GM12878 (cell line): ENCODE data around the gene SFXN5. TPM values are rescaled to one million over a fixed set of nuclear protein-coding genes. Genes with fewer than 3 reads are reported as not detected.

Source experiments
- ATAC-seq: fragments of 200-7000 bp; cut with Tn5 transposase; 3 replicates; pipeline ENCODE4 v1.9.1; 2020; ENCODE audit warnings: mild to moderate bottlenecking, moderate library complexity
- BruUV-seq: library from RNA; stranded (reverse); fragments of 400-500 nt; replicated peaks from 2 replicates; lab custom pipeline; 2021; lab: Mats Ljungman, UMichigan
- CTCF ChIA-PET: fragments of 300-600 bp; sonication (Branson Sonifier 250); formaldehyde crosslinking; extraction: SDS; loops from one replicate; lab custom pipeline; 2021; ENCODE audit warnings: inconsistent platforms; lab: Yijun Ruan, JAX
- POLR2A ChIA-PET: fragments of 350-600 bp; formaldehyde crosslinking; extraction: SDS; loops from one replicate; lab custom pipeline; 2021; ENCODE audit warnings: inconsistent platforms; lab: Charles Lee
- RAD21 ChIA-PET: fragments of 300-600 bp; sonication (Branson Sonifier 250); formaldehyde crosslinking; loops from one replicate; lab custom pipeline; 2023; ENCODE audit warnings: antibody characterized with exemption; ENCODE audit not compliant: unreplicated experiment; lab: Charles Lee
- SMC1A ChIA-PET: fragments of 300-600 bp; sonication (Branson Sonifier 250); formaldehyde crosslinking; loops from one replicate; lab custom pipeline; 2023; ENCODE audit not compliant: unreplicated experiment, uncharacterized antibody; lab: Charles Lee
- DNase-seq: peaks from one replicate; pipeline ENCODE4 v3.0.0-alpha.2; 2011; ENCODE audit warnings: low read depth, low spot score
- FAIRE-seq: peaks from 3 replicates; lab custom pipeline; 2011; peaks lifted over from hg19 to GRCh38; lab: Jason Lieb, UNC
- H2AFZ ChIP-seq: 2 replicates; pipeline ENCODE4 v1.6.0; 2011; ENCODE audit warnings: low read depth, low read length, control low read depth; ENCODE audit not compliant: control insufficient read depth
- H3K27ac ChIP-seq: 2 replicates; pipeline ENCODE4 v1.5.1; 2011; ENCODE audit warnings: control low read depth; ENCODE audit not compliant: control insufficient read depth, insufficient read depth
- H3K27me3 ChIP-seq, 2 experiments: replicated peaks in 1 of 2; 2 replicates each; pipeline versions ENCODE4 v1.6.0 to v1.6.1; 2011; ENCODE audit warnings: low read length in 1 of 2; ENCODE audit not compliant: control insufficient read depth in 2 of 2, insufficient read depth in 2 of 2
- H3K36me3 ChIP-seq, 2 experiments: 2 replicates each; pipeline ENCODE4 v1.5.1; 2011; ENCODE audit warnings: low read length in 1 of 2; ENCODE audit not compliant: control insufficient read depth in 2 of 2, insufficient read depth in 2 of 2
- H3K4me1 ChIP-seq: 2 replicates; pipeline ENCODE4 v1.6.1; 2011; ENCODE audit warnings: mild to moderate bottlenecking, low read length, moderate library complexity, mixed read lengths; ENCODE audit not compliant: control insufficient read depth, insufficient read depth
- H3K4me2 ChIP-seq: 2 replicates; pipeline ENCODE4 v1.6.0; 2011; ENCODE audit warnings: control low read depth; ENCODE audit not compliant: control insufficient read depth, insufficient read depth
- H3K4me3 ChIP-seq: fragments of 200-600 bp; sonication (generic); 2 replicates; pipeline ENCODE4 v1.5.1; 2016
- H3K79me2 ChIP-seq: 2 replicates; pipeline ENCODE4 v1.6.0; 2011; ENCODE audit warnings: low read length; ENCODE audit not compliant: control insufficient read depth, insufficient read depth
- H3K9ac ChIP-seq: 2 replicates; pipeline ENCODE4 v1.8.0; 2011; ENCODE audit warnings: low read length, control low read depth, mixed read lengths; ENCODE audit not compliant: control insufficient read depth, insufficient read depth
- H3K9me3 ChIP-seq: replicated peaks from 3 replicates; pipeline ENCODE4 v1.5.1; 2011; ENCODE audit warnings: mild to moderate bottlenecking, low read length; ENCODE audit not compliant: control insufficient read depth, insufficient read depth
- H4K20me1 ChIP-seq: 2 replicates; pipeline ENCODE4 v1.6.0; 2011; ENCODE audit not compliant: control insufficient read depth, insufficient read depth
- BHLHE40 ChIP-seq, 2 experiments: fragments of 450-650 bp in 1 of 2; IDR thresholded peaks; 2 replicates each; pipeline ENCODE4 v1.6.1; 2011 to 2017; ENCODE audit warnings: low read depth in 2 of 2, borderline replicate concordance in 1 of 2, improper control_type of control experiment in 1 of 2, low read length in 1 of 2, mild to moderate bottlenecking in 1 of 2
- E2F8 ChIP-seq: fragments of 450-650 bp; IDR thresholded peaks from 2 replicates; pipeline ENCODE4 v1.6.1; 2018; ENCODE audit warnings: mild to moderate bottlenecking, low read depth, moderate library complexity; ENCODE audit not compliant: partially characterized antibody
- ESRRA ChIP-seq: IDR thresholded peaks from 2 replicates; pipeline ENCODE4 v1.6.1; 2012; ENCODE audit warnings: mild to moderate bottlenecking, low read length, improper control_type of control experiment
- FOS ChIP-seq: IDR thresholded peaks from 3 replicates; pipeline ENCODE4 v1.6.1; 2011; ENCODE audit warnings: borderline replicate concordance; ENCODE audit not compliant: insufficient read length; ENCODE audit errors: extremely low read depth
- KAT2A ChIP-seq: conservative IDR thresholded peaks from 2 replicates; pipeline ENCODE4 v1.6.1; 2011; ENCODE audit warnings: low read depth, low read length; ENCODE audit not compliant: control insufficient read depth
- KDM1A ChIP-seq: fragments of 200-600 bp; sonication (generic); IDR thresholded peaks from 2 replicates; pipeline ENCODE4 v1.6.1; 2016; ENCODE audit warnings: borderline replicate concordance
- MYB ChIP-seq: fragments of 150-350 bp; IDR thresholded peaks from 2 replicates; pipeline ENCODE4 v1.6.1; 2014; ENCODE audit warnings: mild to moderate bottlenecking, low read depth, low read length, borderline replicate concordance
- ZSCAN29 ChIP-seq: fragments of 450-650 bp; IDR thresholded peaks from 2 replicates; pipeline ENCODE4 v1.6.1; 2017; ENCODE audit warnings: mild to moderate bottlenecking, moderate library complexity
- WGBS: methylation state at CpG from one replicate; pipeline ENCODE4 v1.1.6; 2016; ENCODE audit warnings: low lambda C conversion rate; ENCODE audit not compliant: insufficient replicate concordance, insufficient coverage; ENCODE audit errors: missing lambda C conversion rate; 5-methylcytosine and 5-hydroxymethylcytosine counted together
- in situ Hi-C: fragments of 300-500 bp; cut with MboI; formaldehyde crosslinking; loops from 9 replicates; pipeline ENCODE4 v1.14.3; 2018; ENCODE audit warnings: mixed read lengths
- intact Hi-C: fragments of 100-400 bp; cut with micrococcal nuclease; formaldehyde crosslinking; loops from one replicate; pipeline ENCODE4 v1.14.2; 2022; ENCODE audit not compliant: unreplicated experiment
- polyA plus RNA-seq, 11 experiments: library from polyadenylated mRNA; depleted of rRNA in 4 of 11; unstranded in 6 of 11; stranded (reverse) in 5 of 11; fragments of >200 nt; fragmentation: Nextera tagmentation in 4 of 11; fragmentation: Illumina TruSeq in 1 of 11; extraction: Ambion mirVana in 4 of 11; extraction: Trizol in 1 of 11; gene quantifications; 1 replicate in 1 of 11; 2 replicates in 10 of 11; pipeline versions ENCODE4 v1.2.1 to v1.2.3, GENCODE V29; 2011 to 2016; ENCODE audit warnings: inconsistent platforms in 2 of 11, missing spikeins in 2 of 11, low read depth in 1 of 11
- total RNA-seq, 4 experiments: library from RNA; depleted of rRNA in 3 of 4; stranded (reverse); fragments of >200 nt in 3 of 4; fragmentation: Illumina TruSeq in 1 of 4; extraction: Trizol in 1 of 4; gene quantifications; 2 replicates each; pipeline versions ENCODE4 v1.2.1 to v1.2.3, GENCODE V29; 2013 to 2021
- TF ChIP-seq, protein P1 (sequence below): fragments of 150-350 bp; IDR thresholded peaks from 2 replicates; pipeline ENCODE4 v1.6.1; 2014; ENCODE audit warnings: mild to moderate bottlenecking, low read depth, low read length
- TF ChIP-seq, protein P2 (sequence below): IDR thresholded peaks from 2 replicates; pipeline ENCODE4 v1.6.1; 2011; ENCODE audit warnings: borderline replicate concordance, low read depth, mild to moderate bottlenecking, moderate library complexity, low read length; ENCODE audit not compliant: insufficient read depth, poor library complexity, severe bottlenecking
- TF ChIP-seq, protein P3 (sequence below): fragments of 450-650 bp; formaldehyde crosslinking; IDR thresholded peaks from 2 replicates; pipeline ENCODE4 v1.4.0; 2022; ENCODE audit warnings: mild to moderate bottlenecking, moderate library complexity

The SFXN5 gene
- total and polyA plus RNA-seq, 10 of the 15 experiments (the other 5 are each of a cell fraction or from before 2014, with no cell fraction given), result 3.3 to 15.9 (median 11.2) TPM

- Histone ChIP-seq H2AFZ (no peak overlapping the region), H3K9ac (no peak overlapping the region), H3K36me3 (no peaks in the 10 kb centered on the region), H3K79me2 (no peaks in the 10 kb centered on the region), H3K4me3 (no peak overlapping the region), H3K27ac (no peak overlapping the region), H3K27me3 (peaks cover 0 to 1% of the 10 kb centered on the region in 2 experiments; a peak in 3 of 4 replicates), H3K9me3 (no peaks in the 10 kb centered on the region), H3K4me1 (no peaks in the 10 kb centered on the region), H4K20me1 (no peaks in the 10 kb centered on the region), H3K4me2 (no peak overlapping the region)
- 43% methylated on average over 7 of the region's 7 CpGs for WGBS
- ChIA-PET SMC1A (interaction anchor here (0.7 to 2.4 kb wide), 4 partner anchors 22 to 129 kb away, joined by 3 to 18 read pairs (median 4); no protein-coding TSS in a partner anchor), POLR2A (interaction anchor here (1.8 kb wide), 1 partner anchor 128 kb away, joined by 4 read pairs; no protein-coding TSS in a partner anchor), RAD21 (interaction anchor here (1.0 to 3.2 kb wide), 4 partner anchors 63 to 191 kb away, joined by 3 to 19 read pairs (median 6); no protein-coding TSS in a partner anchor), CTCF (interaction anchor here (0.9 to 4.0 kb wide), 10 partner anchors 73 to 207 kb away, joined by 3 to 30 read pairs (median 5); no protein-coding TSS in a partner anchor)
- no peak for ATAC-seq
- no peak for DNase-seq
- intact Hi-C loops, result loop anchor here (2.0 kb wide), 1 partner anchor 93 kb away; no protein-coding TSS in a partner anchor
- in situ Hi-C loops, result no loop called here
- BruUV-seq, result no TSS peak
- FAIRE-seq, result no peak
- TF ChIP-seq, protein P1, sequence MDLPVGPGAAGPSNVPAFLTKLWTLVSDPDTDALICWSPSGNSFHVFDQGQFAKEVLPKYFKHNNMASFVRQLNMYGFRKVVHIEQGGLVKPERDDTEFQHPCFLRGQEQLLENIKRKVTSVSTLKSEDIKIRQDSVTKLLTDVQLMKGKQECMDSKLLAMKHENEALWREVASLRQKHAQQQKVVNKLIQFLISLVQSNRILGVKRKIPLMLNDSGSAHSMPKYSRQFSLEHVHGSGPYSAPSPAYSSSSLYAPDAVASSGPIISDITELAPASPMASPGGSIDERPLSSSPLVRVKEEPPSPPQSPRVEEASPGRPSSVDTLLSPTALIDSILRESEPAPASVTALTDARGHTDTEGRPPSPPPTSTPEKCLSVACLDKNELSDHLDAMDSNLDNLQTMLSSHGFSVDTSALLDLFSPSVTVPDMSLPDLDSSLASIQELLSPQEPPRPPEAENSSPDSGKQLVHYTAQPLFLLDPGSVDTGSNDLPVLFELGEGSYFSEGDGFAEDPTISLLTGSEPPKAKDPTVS, result no peak
- TF ChIP-seq ESRRA, result no peak
- no peak for TF ChIP-seq MYB
- TF ChIP-seq, protein P2, sequence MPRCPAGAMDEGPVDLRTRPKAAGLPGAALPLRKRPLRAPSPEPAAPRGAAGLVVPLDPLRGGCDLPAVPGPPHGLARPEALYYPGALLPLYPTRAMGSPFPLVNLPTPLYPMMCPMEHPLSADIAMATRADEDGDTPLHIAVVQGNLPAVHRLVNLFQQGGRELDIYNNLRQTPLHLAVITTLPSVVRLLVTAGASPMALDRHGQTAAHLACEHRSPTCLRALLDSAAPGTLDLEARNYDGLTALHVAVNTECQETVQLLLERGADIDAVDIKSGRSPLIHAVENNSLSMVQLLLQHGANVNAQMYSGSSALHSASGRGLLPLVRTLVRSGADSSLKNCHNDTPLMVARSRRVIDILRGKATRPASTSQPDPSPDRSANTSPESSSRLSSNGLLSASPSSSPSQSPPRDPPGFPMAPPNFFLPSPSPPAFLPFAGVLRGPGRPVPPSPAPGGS, result no peak
- no peak for TF ChIP-seq ZSCAN29
- TF ChIP-seq, protein P3, sequence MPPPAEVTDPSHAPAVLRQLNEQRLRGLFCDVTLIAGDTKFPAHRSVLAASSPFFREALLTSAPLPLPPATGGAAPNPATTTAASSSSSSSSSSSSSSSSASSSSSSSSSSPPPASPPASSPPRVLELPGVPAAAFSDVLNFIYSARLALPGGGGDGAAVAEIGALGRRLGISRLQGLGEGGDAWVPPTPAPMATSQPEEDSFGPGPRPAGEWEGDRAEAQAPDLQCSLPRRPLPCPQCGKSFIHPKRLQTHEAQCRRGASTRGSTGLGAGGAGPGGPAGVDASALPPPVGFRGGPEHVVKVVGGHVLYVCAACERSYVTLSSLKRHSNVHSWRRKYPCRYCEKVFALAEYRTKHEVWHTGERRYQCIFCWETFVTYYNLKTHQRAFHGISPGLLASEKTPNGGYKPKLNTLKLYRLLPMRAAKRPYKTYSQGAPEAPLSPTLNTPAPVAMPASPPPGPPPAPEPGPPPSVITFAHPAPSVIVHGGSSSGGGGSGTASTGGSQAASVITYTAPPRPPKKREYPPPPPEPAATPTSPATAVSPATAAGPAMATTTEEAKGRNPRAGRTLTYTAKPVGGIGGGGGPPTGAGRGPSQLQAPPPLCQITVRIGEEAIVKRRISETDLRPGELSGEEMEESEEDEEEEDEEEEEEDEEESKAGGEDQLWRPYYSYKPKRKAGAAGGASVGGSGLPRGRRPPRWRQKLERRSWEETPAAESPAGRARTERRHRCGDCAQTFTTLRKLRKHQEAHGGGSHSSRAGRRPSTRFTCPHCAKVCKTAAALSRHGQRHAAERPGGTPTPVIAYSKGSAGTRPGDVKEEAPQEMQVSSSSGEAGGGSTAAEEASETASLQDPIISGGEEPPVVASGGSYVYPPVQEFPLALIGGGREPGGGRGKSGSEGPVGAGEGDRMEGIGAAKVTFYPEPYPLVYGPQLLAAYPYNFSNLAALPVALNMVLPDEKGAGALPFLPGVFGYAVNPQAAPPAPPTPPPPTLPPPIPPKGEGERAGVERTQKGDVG (CRISPR knock-in tag), result no peak
- no peak for TF ChIP-seq KDM1A
- TF ChIP-seq BHLHE40 (IDR thresholded peaks at IDR 0.05; ENCODE audit: borderline replicate concordance in 1 of 2, low read depth in 2 of 2, low read length in 1 of 2), result no peak
- no peak for TF ChIP-seq E2F8
- TF ChIP-seq FOS, result no peak
- no peak for TF ChIP-seq KAT2A
These were observed 12.6 kb upstream of the SFXN5 start for GRCh38 chr2:73083886-73084800.
